K562 (cell line): Measurements from ENCODE around the gene IRF1. TPM values are rescaled to one million over a fixed set of nuclear protein-coding genes. Genes with fewer than 3 reads are reported as not detected.
A peak's percentile ranks its signal among the peaks of the same experiment; 100 is the strongest.

Source experiments
- ATAC-seq: fragments of 200-7000 bp; cut with Tn5 transposase; 3 replicates; pipeline ENCODE4 v1.9.1; 2020; ENCODE audit warnings: moderate library complexity
- BruUV-seq: library from RNA; stranded (reverse); fragments of 400-500 nt; replicated peaks from 2 replicates; lab custom pipeline; 2021; lab: Mats Ljungman, UMichigan
- CTCF ChIA-PET: fragments of 300-600 bp; formaldehyde crosslinking; extraction: SDS; loops from one replicate; lab custom pipeline; 2021; ENCODE audit warnings: low intra/inter-chr PET ratio; lab: Yijun Ruan, JAX
- POLR2A ChIA-PET: fragments of 300-600, 350-650 bp; sonication (Branson Sonifier 250); formaldehyde crosslinking; extraction: SDS; loops from one replicate; lab custom pipeline; 2021; ENCODE audit warnings: antibody characterized with exemption, inconsistent platforms; lab: Yijun Ruan, JAX
- DNase-seq, 4 experiments: peaks; one replicate each; pipeline versions ENCODE4 v3.0.0 to v3.0.0-alpha.2; 2011 to 2018; ENCODE audit warnings: low spot score in 3 of 4, mixed read lengths in 3 of 4; ENCODE audit errors: extremely low read depth in 1 of 4
- FAIRE-seq: peaks from 2 replicates; lab custom pipeline; 2011; peaks lifted over from hg19 to GRCh38; lab: Jason Lieb, UNC
- H2AFZ ChIP-seq: 2 replicates; pipeline ENCODE4 v1.6.0; 2011; ENCODE audit warnings: low read depth, low read length, control low read depth, inconsistent platforms
- H3K27ac ChIP-seq: fragments of 200-600 bp; 3 replicates; pipeline ENCODE4 v1.8.0; 2011; ENCODE audit warnings: low read depth, mild to moderate bottlenecking, control low read depth, inconsistent platforms, low read length, moderate library complexity, mixed read lengths; ENCODE audit errors: extremely low read depth
- H3K27me3 ChIP-seq, 2 experiments: fragments of 300-600 bp in 1 of 2; 2 replicates in 1 of 2; 3 replicates in 1 of 2; pipeline versions ENCODE4 v1.6.0 to v1.8.0; 2011; ENCODE audit warnings: inconsistent platforms in 2 of 2, low read length in 2 of 2, mild to moderate bottlenecking in 1 of 2, mixed read lengths in 1 of 2, moderate library complexity in 1 of 2; ENCODE audit not compliant: control insufficient read depth in 2 of 2, insufficient read depth in 2 of 2
- H3K36me3 ChIP-seq: fragments of 300-600 bp; 3 replicates; pipeline ENCODE4 v1.8.0; 2011; ENCODE audit warnings: mild to moderate bottlenecking, low read length, inconsistent platforms; ENCODE audit not compliant: control insufficient read depth, insufficient read depth
- H3K4me1 ChIP-seq, 2 experiments: fragments of 200-600 bp in 1 of 2; replicated peaks in 1 of 2; 2 replicates in 1 of 2; 3 replicates in 1 of 2; pipeline versions ENCODE4 v1.5.1 to v1.8.0; 2011; ENCODE audit warnings: inconsistent platforms in 2 of 2, low read length in 2 of 2, mild to moderate bottlenecking in 1 of 2, mixed read lengths in 1 of 2, moderate library complexity in 1 of 2; ENCODE audit not compliant: control insufficient read depth in 2 of 2, insufficient read depth in 2 of 2
- H3K4me2 ChIP-seq: 2 replicates; pipeline ENCODE4 v1.6.1; 2011; ENCODE audit warnings: low read length, control low read depth, inconsistent platforms, mixed read lengths; ENCODE audit not compliant: insufficient read depth
- H3K4me3 ChIP-seq: fragments of 200-600 bp; sonication (generic), shearing (Covaris generic); 2 replicates; pipeline ENCODE4 v1.5.1; 2016; ENCODE audit warnings: control low read depth, inconsistent platforms
- H3K79me2 ChIP-seq: fragments of 200-600 bp; 3 replicates; pipeline ENCODE4 v1.8.0; 2011; ENCODE audit warnings: low read length, inconsistent platforms; ENCODE audit not compliant: control insufficient read depth, insufficient read depth
- H3K9ac ChIP-seq, 2 experiments: 2 replicates each; pipeline versions ENCODE4 v1.6.0 to v1.6.1; 2011; ENCODE audit warnings: low read depth in 2 of 2, low read length in 2 of 2, control low read depth in 1 of 2, inconsistent platforms in 1 of 2, mild to moderate bottlenecking in 1 of 2, mixed read lengths in 1 of 2; ENCODE audit not compliant: insufficient read depth in 1 of 2
- H3K9me1 ChIP-seq: one replicate; pipeline ENCODE4 v1.6.0; 2011; ENCODE audit warnings: inconsistent platforms, mild to moderate bottlenecking, low read length, moderate library complexity; ENCODE audit not compliant: control insufficient read depth, insufficient read depth
- H3K9me3 ChIP-seq: replicated peaks from 2 replicates; pipeline ENCODE4 v1.5.1; 2011; ENCODE audit warnings: low read depth, low read length, inconsistent platforms; ENCODE audit not compliant: control insufficient read depth, insufficient read depth
- H4K20me1 ChIP-seq: replicated peaks from 2 replicates; pipeline ENCODE4 v1.6.1; 2011; ENCODE audit warnings: low read length, inconsistent platforms, mixed read lengths; ENCODE audit not compliant: control insufficient read depth, insufficient read depth
- BHLHE40 ChIP-seq: IDR thresholded peaks from 2 replicates; pipeline ENCODE4 v1.6.1; 2011; ENCODE audit warnings: low read length, improper control_type of control experiment
- MYNN ChIP-seq, 2 experiments: sonication (generic); formaldehyde crosslinking in 1 of 2; IDR thresholded peaks; 2 replicates each; pipeline versions ENCODE4 v1.5.0 to v1.6.1; 2016 to 2020; ENCODE audit warnings: antibody characterized with exemption in 1 of 2, missing genetic modification reagents in 1 of 2
- PURB ChIP-seq: sonication (generic); formaldehyde crosslinking; IDR thresholded peaks from 2 replicates; pipeline ENCODE4 v1.9.0; 2021; ENCODE audit warnings: low read depth, mild to moderate bottlenecking, missing genetic modification reagents
- ZFX ChIP-seq: sonication (generic); formaldehyde crosslinking; IDR thresholded peaks from 2 replicates; pipeline ENCODE4 v1.8.0; 2022; ENCODE audit warnings: mild to moderate bottlenecking, missing genetic modification reagents, moderate library complexity
- WGBS: fragments of 100-300 bp; shearing (Covaris generic); methylation state at CpG from one replicate; pipeline ENCODE4 v1.1.6; 2016; ENCODE audit warnings: low coverage, mixed read lengths; ENCODE audit not compliant: insufficient coverage; ENCODE audit errors: missing lambda C conversion rate; 5-methylcytosine and 5-hydroxymethylcytosine counted together
- in situ Hi-C: fragments of 300-500 bp; cut with MboI; formaldehyde crosslinking; loops from 4 replicates; pipeline ENCODE4 v1.15.0; 2018; ENCODE audit warnings: inconsistent platforms, mixed read lengths
- intact Hi-C: fragments of 100-400 bp; cut with micrococcal nuclease; formaldehyde crosslinking; loops from 2 replicates; pipeline ENCODE4 v1.14.2; 2022
- polyA plus RNA-seq, 8 experiments: library from polyadenylated mRNA; depleted of rRNA in 4 of 8; stranded (reverse) in 5 of 8; unstranded in 3 of 8; fragments of >200 nt; fragmentation: Nextera tagmentation in 2 of 8; fragmentation: Illumina TruSeq in 1 of 8; extraction: Ambion mirVana in 2 of 8; extraction: Trizol in 1 of 8; gene quantifications; 2 replicates each; pipeline versions ENCODE4 v1.2.1 to v1.2.3, GENCODE V29; 2011 to 2014; ENCODE audit warnings: inconsistent platforms in 1 of 8, missing spikeins in 1 of 8
- total RNA-seq, 7 experiments: library from RNA; depleted of rRNA in 6 of 7; stranded (reverse); fragments of >200 nt in 6 of 7; fragmentation: Illumina TruSeq in 2 of 7; extraction: Trizol in 2 of 7; gene quantifications; 2 replicates each; pipeline versions ENCODE4 v1.2.1 to v1.2.3, GENCODE V29; 2011 to 2021; ENCODE audit warnings: low replicate concordance in 1 of 7
- TF ChIP-seq, protein P1 (sequence below), 3 experiments: fragments of 200-800 bp in 1 of 3; sonication (Bioruptor generic) in 1 of 3; sonication (generic) in 1 of 3; formaldehyde crosslinking in 1 of 3; IDR thresholded peaks; 2 replicates each; pipeline versions ENCODE4 v1.6.1 to v1.8.0; 2016 to 2022; ENCODE audit warnings: mild to moderate bottlenecking in 2 of 3, missing compliant biosample characterization in 2 of 3, missing genetic modification characterization in 2 of 3, missing genetic modification reagents in 1 of 3
- TF ChIP-seq, protein P2 (sequence below), 2 experiments: fragments of 450-650 bp; IDR thresholded peaks; 2 replicates each; pipeline ENCODE4 v1.6.1; 2016; ENCODE audit warnings: mild to moderate bottlenecking in 2 of 2, borderline replicate concordance in 1 of 2, low read depth in 1 of 2, moderate library complexity in 1 of 2
- TF ChIP-seq, protein P3 (sequence below): fragments of 250-450 bp; sonication (Bioruptor Pico); IDR thresholded peaks from 2 replicates; pipeline ENCODE4 v1.8.0; 2022; ENCODE audit warnings: inconsistent platforms

The IRF1 gene
- total and polyA plus RNA-seq, 9 of the 15 experiments (the other 6 are each of a cell fraction or from before 2014, with no cell fraction given): 1.1 to 12.3 (median 5.9) TPM

DNA sequence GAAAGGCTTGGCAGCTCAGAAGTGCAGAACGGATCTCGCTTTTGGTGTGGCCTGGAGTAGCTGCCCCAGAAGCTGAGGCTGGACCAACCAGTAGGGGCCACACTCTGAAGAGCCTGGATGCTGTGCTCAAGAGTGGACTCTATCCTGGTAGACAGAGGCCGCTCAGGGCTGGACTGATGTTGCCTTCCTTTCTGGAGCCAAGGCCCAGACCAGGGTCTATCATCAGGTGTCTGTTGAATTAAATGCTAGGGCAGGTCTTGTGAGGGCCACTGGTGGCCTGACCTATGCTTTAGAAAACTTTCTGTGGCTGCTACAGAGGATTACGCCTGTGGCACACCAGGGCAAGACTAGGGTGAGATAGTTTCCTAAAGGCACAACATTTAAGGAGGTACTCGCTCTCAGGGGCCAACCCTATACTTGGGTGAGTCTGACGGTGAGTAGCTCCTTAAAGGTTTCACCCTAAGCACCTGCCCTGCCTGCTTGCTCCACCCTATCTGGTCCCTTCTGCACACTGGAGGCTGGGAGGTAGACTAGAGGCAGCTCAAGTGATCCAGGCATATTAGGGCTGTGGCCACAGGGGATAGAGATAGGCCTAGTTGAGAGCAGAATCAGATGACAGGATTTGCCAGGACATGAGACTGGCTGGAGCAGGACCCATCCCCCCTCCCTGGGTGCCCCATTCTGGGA lies 9.8 kb upstream of the IRF1 start:
- H2AFZ ChIP-seq: no peak overlapping the region
- ChIA-PET CTCF (interaction anchor here (1.1 to 3.5 kb wide), 5 partner anchors 81 to 435 kb away, joined by 5 to 79 read pairs (median 10); partner anchors contain the start of gene SLC22A5), POLR2A (interaction anchor here (0.6 to 1.5 kb wide), 7 partner anchors 10 to 295 kb away, joined by 3 to 4 read pairs (median 3); partner anchors contain the start of gene IRF1)
- ATAC-seq (no peak), FAIRE-seq (no peak), DNase-seq (no peak)
- in situ Hi-C loops: no loop called here
- no peaks in the 10 kb centered on the region for H3K27me3 ChIP-seq
- intact Hi-C loops: loop anchor here (2.0 kb wide), 2 partner anchors 262 to 320 kb away; no protein-coding TSS in a partner anchor
- H3K27ac ChIP-seq: no peak overlapping the region
- no peak overlapping the region for H3K4me3 ChIP-seq
- BruUV-seq: no TSS peak
- H3K9ac ChIP-seq: peak overlapping the region in 1 of 2 experiments; percentile 5; a peak in 1 of 4 replicates
- H3K9me1 ChIP-seq: no peaks in the 10 kb centered on the region
- H3K36me3 ChIP-seq: no peaks in the 10 kb centered on the region
- H3K9me3 ChIP-seq: no peaks in the 10 kb centered on the region
- 74% methylated on average over 6 of the region's 6 CpGs for WGBS
- H3K4me2 ChIP-seq: no peak overlapping the region
- no peaks in the 10 kb centered on the region for H3K79me2 ChIP-seq
- no peaks in the 10 kb centered on the region for H4K20me1 ChIP-seq
- H3K4me1 ChIP-seq: peaks cover 25 to 43% of the 10 kb centered on the region in 2 experiments; a peak in 4 of 5 replicates
- TF ChIP-seq, protein P1, sequence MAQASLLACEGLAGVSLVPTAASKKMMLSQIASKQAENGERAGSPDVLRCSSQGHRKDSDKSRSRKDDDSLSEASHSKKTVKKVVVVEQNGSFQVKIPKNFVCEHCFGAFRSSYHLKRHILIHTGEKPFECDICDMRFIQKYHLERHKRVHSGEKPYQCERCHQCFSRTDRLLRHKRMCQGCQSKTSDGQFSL (CRISPR knock-in tag; IDR thresholded peaks at IDR 0.05): no peak
- TF ChIP-seq, protein P1 (tag; IDR thresholded peaks at IDR 0.05): 0 out of 4 replicates have a peak, but pooled peaks of 1 of the 2 experiments have one; percentile 22
- 0 out of 2 replicates have a peak, but pooled peaks have one; percentile 2 for TF ChIP-seq ZFX
- TF ChIP-seq, protein P2, sequence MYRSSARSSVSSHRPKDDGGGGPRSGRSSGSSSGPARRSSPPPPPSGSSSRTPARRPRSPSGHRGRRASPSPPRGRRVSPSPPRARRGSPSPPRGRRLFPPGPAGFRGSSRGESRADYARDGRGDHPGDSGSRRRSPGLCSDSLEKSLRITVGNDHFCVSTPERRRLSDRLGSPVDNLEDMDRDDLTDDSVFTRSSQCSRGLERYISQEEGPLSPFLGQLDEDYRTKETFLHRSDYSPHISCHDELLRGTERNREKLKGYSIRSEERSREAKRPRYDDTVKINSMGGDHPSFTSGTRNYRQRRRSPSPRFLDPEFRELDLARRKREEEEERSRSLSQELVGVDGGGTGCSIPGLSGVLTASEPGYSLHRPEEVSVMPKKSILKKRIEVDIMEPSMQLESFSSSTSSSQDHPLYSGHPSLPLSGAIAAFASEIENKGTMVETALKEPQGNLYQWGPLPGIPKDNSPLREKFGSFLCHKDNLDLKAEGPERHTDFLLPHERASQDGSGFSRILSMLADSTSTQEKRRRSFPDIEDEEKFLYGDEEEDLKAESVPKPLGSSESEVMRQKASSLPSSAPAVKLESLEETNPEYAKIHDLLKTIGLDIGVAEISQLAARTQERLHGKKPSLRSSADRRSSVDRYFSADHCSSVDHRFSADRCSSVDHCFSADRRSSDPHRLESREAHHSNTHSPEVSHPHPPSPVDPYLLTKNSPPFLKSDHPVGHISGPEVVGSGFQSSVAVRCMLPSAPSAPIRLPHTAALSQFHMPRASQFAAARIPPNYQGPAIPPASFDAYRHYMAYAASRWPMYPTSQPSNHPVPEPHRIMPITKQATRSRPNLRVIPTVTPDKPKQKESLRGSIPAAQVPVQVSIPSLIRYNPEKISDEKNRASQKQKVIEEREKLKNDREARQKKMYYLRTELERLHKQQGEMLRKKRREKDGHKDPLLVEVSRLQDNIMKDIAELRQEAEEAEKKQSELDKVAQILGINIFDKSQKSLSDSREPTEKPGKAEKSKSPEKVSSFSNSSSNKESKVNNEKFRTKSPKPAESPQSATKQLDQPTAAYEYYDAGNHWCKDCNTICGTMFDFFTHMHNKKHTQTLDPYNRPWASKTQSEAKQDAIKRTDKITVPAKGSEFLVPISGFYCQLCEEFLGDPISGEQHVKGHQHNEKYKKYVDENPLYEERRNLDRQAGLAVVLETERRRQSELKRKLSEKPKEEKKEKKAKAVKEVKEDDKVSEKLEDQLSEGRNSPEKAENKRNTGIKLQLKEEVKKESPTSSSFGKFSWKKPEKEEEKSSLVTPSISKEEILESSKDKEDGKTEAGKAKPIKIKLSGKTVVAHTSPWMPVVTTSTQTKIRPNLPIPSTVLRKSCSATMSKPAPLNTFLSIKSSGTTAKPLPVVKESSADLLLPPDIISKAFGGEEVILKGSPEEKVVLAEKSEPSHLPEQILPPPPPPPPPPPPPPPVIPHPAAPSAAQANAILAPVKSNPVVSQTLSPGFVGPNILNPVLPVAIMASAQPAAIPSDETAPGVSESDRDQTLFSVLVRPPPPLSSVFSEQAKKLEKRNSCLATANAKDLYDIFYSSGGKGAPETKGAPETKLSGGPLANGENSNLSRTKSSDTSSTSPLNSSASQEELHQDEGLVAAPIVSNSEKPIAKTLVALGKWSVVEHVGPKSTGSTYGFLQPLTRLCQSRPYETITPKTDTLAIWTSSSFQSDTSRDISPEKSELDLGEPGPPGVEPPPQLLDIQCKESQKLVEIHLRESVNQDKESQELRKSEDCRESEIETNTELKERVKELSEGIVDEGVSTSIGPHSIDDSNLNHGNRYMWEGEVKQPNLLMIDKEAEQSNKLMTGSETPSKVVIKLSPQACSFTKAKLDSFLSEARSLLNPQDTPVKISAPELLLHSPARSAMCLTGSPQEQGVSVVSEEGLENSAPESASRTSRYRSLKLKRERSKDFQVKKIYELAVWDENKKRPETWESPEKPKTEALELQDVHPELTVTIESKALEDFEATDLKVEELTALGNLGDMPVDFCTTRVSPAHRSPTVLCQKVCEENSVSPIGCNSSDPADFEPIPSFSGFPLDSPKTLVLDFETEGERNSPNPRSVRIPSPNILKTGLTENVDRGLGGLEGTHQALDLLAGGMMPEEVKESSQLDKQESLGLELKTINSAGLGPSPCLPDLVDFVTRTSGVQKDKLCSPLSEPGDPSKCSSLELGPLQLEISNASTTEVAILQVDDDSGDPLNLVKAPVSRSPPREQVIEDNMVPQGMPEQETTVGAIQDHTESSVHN (IDR thresholded peaks at IDR 0.05; ENCODE audit: borderline replicate concordance in 1 of 2, low read depth in 1 of 2): no peak
- TF ChIP-seq MYNN (IDR thresholded peaks at IDR 0.05): no peak
- no peak for TF ChIP-seq MYNN (CRISPR knock-in tag; IDR thresholded peaks at IDR 0.05)
- TF ChIP-seq, protein P3, sequence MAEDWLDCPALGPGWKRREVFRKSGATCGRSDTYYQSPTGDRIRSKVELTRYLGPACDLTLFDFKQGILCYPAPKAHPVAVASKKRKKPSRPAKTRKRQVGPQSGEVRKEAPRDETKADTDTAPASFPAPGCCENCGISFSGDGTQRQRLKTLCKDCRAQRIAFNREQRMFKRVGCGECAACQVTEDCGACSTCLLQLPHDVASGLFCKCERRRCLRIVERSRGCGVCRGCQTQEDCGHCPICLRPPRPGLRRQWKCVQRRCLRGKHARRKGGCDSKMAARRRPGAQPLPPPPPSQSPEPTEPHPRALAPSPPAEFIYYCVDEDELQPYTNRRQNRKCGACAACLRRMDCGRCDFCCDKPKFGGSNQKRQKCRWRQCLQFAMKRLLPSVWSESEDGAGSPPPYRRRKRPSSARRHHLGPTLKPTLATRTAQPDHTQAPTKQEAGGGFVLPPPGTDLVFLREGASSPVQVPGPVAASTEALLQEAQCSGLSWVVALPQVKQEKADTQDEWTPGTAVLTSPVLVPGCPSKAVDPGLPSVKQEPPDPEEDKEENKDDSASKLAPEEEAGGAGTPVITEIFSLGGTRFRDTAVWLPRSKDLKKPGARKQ (CRISPR knock-in tag): no peak
- no peak for TF ChIP-seq PURB (CRISPR knock-in tag)
- TF ChIP-seq BHLHE40: no peak
